Osteocyte (in vitro differentiated cells): Measurements from ENCODE around the gene ITGB8. TPM values are rescaled to one million over a fixed set of nuclear protein-coding genes. Genes with fewer than 3 reads are reported as not detected.
A peak's percentile ranks its signal among the peaks of the same experiment; 100 is the strongest.
"Not testable (repeated sequence)": the region's sequence is repeated elsewhere in the genome, so short reads cannot be mapped to it uniquely, and the experiment has no call there.

ENCODE experiments used
- DNase-seq: peaks from one replicate; pipeline ENCODE4 v3.0.0; 2021; ENCODE audit warnings: mixed read lengths; ENCODE audit not compliant: unreplicated experiment; ENCODE audit errors: extremely low spot score
- H3K27ac Mint-ChIP-seq: one replicate; pipeline ENCODE4 v1.8.0; 2021; ENCODE audit warnings: mild to moderate bottlenecking, mixed read lengths; ENCODE audit not compliant: unreplicated experiment
- H3K27me3 Mint-ChIP-seq: one replicate; pipeline ENCODE4 v1.8.0; 2021; ENCODE audit warnings: mixed read lengths; ENCODE audit not compliant: unreplicated experiment
- H3K36me3 Mint-ChIP-seq: one replicate; pipeline ENCODE4 v1.8.0; 2021; ENCODE audit warnings: mixed read lengths; ENCODE audit not compliant: unreplicated experiment
- H3K4me1 Mint-ChIP-seq: one replicate; pipeline ENCODE4 v1.8.0; 2021; ENCODE audit warnings: mixed read lengths; ENCODE audit not compliant: unreplicated experiment
- H3K4me3 Mint-ChIP-seq: one replicate; pipeline ENCODE4 v1.8.0; 2021; ENCODE audit warnings: mild to moderate bottlenecking, moderate library complexity, mixed read lengths; ENCODE audit not compliant: unreplicated experiment
- H3K9me3 Mint-ChIP-seq: one replicate; pipeline ENCODE4 v1.8.0; 2021; ENCODE audit warnings: mixed read lengths; ENCODE audit not compliant: unreplicated experiment
- total RNA-seq: library from RNA; stranded (reverse); gene quantifications from 2 replicates; pipeline ENCODE4 v1.2.1, GENCODE V29; 2021
- TF ChIP-seq, protein P1 (sequence below): fragments of 200-600 bp; sonication (generic); IDR thresholded peaks from 2 replicates; pipeline ENCODE4 v1.5.0; 2021; ENCODE audit warnings: antibody characterized with exemption, mild to moderate bottlenecking, moderate library complexity

The ITGB8 gene
- total RNA-seq, 1 donor from 2014 or later = 2.4 TPM

DNA sequence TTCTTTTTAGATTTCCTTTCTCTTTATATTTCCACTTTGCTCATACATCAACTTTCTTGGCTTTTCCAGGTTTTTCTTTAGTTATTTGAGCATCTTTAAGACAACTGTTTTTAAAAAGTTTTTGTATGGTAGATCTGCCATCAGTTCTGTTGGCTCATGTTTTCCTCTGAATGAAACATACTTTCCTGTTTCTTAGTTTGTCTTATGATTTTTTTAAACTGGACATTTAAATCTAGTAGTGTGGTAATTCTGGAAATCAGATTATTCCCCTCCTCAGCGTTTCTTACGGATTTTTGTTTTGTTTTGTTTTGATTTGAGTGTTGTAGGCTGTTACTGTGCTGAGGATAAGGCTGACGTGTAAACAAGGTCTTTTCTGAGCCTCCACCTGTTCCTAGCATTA, 33.8 kb upstream of the ITGB8 start:
- Mint-ChIP-seq H3K4me3 (no peak overlapping the region), H3K9me3 (peaks cover 15% of the 10 kb centered on the region), H3K36me3 (peaks cover 5% of the 10 kb centered on the region), H3K27ac (no peak overlapping the region), H3K27me3 (no peaks in the 10 kb centered on the region), H3K4me1 (peaks cover 35% of the 10 kb centered on the region)
- DNase-seq = no peak
- TF ChIP-seq, protein P1, sequence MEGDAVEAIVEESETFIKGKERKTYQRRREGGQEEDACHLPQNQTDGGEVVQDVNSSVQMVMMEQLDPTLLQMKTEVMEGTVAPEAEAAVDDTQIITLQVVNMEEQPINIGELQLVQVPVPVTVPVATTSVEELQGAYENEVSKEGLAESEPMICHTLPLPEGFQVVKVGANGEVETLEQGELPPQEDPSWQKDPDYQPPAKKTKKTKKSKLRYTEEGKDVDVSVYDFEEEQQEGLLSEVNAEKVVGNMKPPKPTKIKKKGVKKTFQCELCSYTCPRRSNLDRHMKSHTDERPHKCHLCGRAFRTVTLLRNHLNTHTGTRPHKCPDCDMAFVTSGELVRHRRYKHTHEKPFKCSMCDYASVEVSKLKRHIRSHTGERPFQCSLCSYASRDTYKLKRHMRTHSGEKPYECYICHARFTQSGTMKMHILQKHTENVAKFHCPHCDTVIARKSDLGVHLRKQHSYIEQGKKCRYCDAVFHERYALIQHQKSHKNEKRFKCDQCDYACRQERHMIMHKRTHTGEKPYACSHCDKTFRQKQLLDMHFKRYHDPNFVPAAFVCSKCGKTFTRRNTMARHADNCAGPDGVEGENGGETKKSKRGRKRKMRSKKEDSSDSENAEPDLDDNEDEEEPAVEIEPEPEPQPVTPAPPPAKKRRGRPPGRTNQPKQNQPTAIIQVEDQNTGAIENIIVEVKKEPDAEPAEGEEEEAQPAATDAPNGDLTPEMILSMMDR = no peak

DNA sequence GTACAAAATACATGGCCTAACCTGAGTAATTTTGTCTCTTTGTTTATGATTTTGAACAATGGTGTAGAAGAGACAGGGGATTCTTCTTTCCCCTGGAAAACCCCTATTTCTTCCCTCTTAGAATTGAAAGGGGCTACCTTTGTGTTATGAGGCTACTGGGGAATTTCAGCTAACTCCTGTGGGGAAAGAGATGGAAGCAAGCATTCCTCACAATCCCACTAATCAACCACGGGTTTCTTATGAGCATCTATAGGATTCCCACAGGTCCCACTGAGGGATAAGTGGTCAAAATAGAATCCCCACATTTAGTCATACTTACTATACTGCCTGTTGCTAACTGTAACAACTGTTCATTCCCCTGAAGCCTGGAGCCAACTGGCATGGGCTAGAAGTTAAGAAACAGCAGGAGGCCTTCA, 32.2 kb upstream of the ITGB8 start:
- H3K9me3 Mint-ChIP-seq = peaks cover 15% of the 10 kb centered on the region
- H3K27ac Mint-ChIP-seq = no peak overlapping the region
- no peak overlapping the region for H3K4me3 Mint-ChIP-seq

DNA sequence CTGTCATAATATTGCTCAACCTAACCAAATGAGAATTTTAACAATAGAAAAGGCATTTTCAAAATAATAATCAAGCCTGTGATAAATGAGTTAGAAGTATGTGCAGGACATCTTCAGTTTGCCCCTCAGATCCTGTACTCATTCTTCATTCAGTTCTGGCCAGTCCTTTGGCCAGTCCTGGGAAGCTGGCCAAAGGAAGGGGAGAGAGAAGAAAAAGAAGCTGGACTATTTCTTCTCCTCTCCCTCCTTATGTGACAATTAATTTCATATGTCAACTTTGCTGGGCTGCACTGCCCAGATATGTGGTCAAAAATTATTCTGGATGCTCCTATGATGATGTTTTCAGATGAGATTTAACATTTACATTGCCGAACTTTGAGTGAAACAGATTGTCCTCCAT, 31.6 kb upstream of the ITGB8 start:
- TF ChIP-seq, protein P1 = no peak
- peaks cover 7% of the 10 kb centered on the region for H3K36me3 Mint-ChIP-seq

More for the DNA sequence above, 32.2 kb upstream of the ITGB8 start:
- Mint-ChIP-seq H3K4me1 (peaks cover 42% of the 10 kb centered on the region), H3K36me3 (peaks cover 7% of the 10 kb centered on the region), H3K27me3 (no peaks in the 10 kb centered on the region)
- TF ChIP-seq, protein P1 = no peak
- DNase-seq = no peak

DNA sequence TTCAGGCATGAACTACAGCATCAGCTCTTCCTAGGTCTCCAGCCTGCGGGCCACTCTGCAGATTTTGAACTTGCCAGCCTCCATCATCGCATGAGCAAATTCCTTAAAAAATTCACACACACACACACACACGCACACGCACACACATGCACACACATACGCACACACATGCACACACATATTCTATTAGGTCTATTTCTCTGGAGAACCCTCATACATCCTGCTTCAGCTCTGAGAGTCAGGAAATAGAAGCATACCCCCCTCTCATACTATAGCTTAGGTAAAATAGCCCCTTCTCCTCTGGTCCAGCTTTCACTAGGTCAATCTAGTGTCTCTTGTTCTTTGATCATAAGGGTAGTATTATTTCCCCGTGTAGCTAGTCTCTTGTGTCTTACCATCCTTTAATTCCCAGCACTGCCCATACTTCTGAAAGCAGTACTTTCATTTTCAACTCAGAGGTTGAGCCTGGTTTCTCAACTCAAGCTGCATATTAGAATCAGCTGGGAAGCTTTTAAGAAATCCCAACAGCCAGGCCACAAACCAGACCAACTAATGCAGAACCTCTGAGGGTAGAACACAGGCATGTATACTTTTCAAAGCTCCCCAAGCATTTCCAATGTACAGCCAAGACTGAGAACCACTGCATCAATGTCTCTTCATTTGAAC, 30.9 kb upstream of the ITGB8 start:
- H3K4me3 Mint-ChIP-seq = no peak overlapping the region
- H3K27me3 Mint-ChIP-seq = no peaks in the 10 kb centered on the region
- TF ChIP-seq, protein P1 = no peak
- peaks cover 35% of the 10 kb centered on the region for H3K4me1 Mint-ChIP-seq
- H3K9me3 Mint-ChIP-seq = peaks cover 13% of the 10 kb centered on the region
- H3K36me3 Mint-ChIP-seq = peaks cover 7% of the 10 kb centered on the region
- no peak for DNase-seq
- peak overlapping the region; percentile 64 for H3K27ac Mint-ChIP-seq

More for the DNA sequence above, 31.6 kb upstream of the ITGB8 start:
- H3K9me3 Mint-ChIP-seq = peaks cover 15% of the 10 kb centered on the region
- no peak overlapping the region for H3K27ac Mint-ChIP-seq
- H3K27me3 Mint-ChIP-seq = no peaks in the 10 kb centered on the region
- no peak overlapping the region for H3K4me3 Mint-ChIP-seq
- H3K4me1 Mint-ChIP-seq = peaks cover 38% of the 10 kb centered on the region
- DNase-seq = no peak

DNA sequence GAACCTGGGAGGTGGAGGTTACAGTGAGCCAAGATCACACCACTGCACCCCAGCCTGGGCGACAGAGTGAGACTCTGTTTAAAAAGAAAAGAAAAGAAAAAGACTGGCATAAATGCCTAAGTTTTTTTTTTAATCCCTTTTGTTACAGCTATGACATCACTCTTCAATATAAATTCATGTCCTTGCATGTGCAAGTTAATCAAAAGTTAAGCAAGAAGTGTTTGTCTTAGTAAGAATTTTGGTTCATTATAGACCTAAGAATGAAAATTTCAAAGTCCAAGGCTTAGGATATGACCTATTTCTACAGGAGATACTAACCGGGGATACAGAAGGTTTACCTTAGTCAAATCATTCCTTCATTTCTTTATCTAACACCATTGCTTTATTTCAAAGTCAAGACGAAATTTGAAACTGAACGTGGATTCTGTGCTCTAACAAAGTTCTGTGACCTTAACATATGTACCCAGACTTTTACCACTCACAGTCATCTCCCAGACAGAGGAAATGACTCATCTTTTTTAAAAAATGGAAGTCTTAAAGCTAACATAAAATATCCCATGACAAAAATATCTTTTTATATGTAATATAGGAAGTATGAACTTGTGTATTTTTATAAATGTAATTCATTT, 29.3 kb upstream of the ITGB8 start:
- no peak for DNase-seq
- H3K27me3 Mint-ChIP-seq = no peaks in the 10 kb centered on the region

DNA sequence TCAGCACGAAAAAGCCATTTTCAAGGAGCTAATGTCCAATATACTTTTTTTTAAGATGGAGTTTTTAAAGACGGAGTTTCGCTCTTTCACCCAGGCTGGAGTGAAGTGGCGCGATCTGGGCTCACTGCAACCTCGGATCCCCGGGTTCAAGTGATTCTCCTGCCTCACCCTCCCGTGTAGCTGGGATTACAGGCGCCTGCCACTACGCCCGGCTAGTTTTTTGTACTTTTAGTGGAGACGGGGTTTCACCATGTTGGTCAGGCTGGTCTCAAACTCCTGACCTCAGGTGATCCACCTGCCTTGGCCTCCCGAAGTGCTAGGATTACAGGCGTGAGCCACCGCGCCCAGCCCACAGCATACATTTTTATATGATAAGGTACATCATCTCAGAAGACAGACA, 28.4 kb upstream of the ITGB8 start:
- not testable (repeated sequence) for DNase-seq, H3K4me3 Mint-ChIP-seq, H3K27me3 Mint-ChIP-seq, H3K36me3 Mint-ChIP-seq, H3K9me3 Mint-ChIP-seq
- Mint-ChIP-seq H3K4me1 (peaks cover 43% of the 10 kb centered on the region), H3K27ac (peak overlapping the region; percentile 34)

More for the DNA sequence above, 29.3 kb upstream of the ITGB8 start:
- Mint-ChIP-seq H3K9me3 (no peaks in the 10 kb centered on the region), H3K27ac (peak overlapping the region; percentile 72), H3K36me3 (peaks cover 2% of the 10 kb centered on the region), H3K4me3 (no peak overlapping the region), H3K4me1 (peaks cover 35% of the 10 kb centered on the region)
- TF ChIP-seq, protein P1 = no peak
